Glutamatergic neuron (in vitro differentiated cells): ENCODE measurements around the gene SLC22A17. TPM values are rescaled to one million over a fixed set of nuclear protein-coding genes. Genes with fewer than 3 reads are reported as not detected.
A peak's percentile ranks its signal among the peaks of the same experiment; 100 is the strongest.
"Not testable (repeated sequence)": the region's sequence is repeated elsewhere in the genome, so short reads cannot be mapped to it uniquely, and the experiment has no call there.

Source experiments
- DNase-seq: peaks from one replicate; pipeline ENCODE4 v3.0.0; 2022
- H3K27ac Mint-ChIP-seq: one replicate; pipeline ENCODE4 v1.8.0; 2020; ENCODE audit warnings: mild to moderate bottlenecking, mixed read lengths, inconsistent platforms; ENCODE audit not compliant: unreplicated experiment
- H3K27me3 Mint-ChIP-seq: one replicate; pipeline ENCODE4 v1.8.0; 2020; ENCODE audit warnings: mild to moderate bottlenecking, moderate library complexity, mixed read lengths, inconsistent platforms; ENCODE audit not compliant: unreplicated experiment
- H3K36me3 Mint-ChIP-seq: one replicate; pipeline ENCODE4 v1.8.0; 2020; ENCODE audit warnings: mild to moderate bottlenecking, mixed read lengths, inconsistent platforms; ENCODE audit not compliant: unreplicated experiment
- H3K4me1 Mint-ChIP-seq: one replicate; pipeline ENCODE4 v1.8.0; 2020; ENCODE audit warnings: mild to moderate bottlenecking, low read depth, mixed read lengths, inconsistent platforms; ENCODE audit not compliant: unreplicated experiment
- H3K4me3 Mint-ChIP-seq: one replicate; pipeline ENCODE4 v1.8.0; 2020; ENCODE audit warnings: mild to moderate bottlenecking, mixed read lengths, inconsistent platforms; ENCODE audit not compliant: unreplicated experiment
- H3K9me3 Mint-ChIP-seq: one replicate; pipeline ENCODE4 v1.8.0; 2020; ENCODE audit warnings: mild to moderate bottlenecking, moderate library complexity, mixed read lengths, inconsistent platforms; ENCODE audit not compliant: unreplicated experiment
- CTCF ChIP-seq: fragments of 200-600 bp; sonication (generic); IDR thresholded peaks from one replicate; pipeline ENCODE4 v1.5.0; 2021; ENCODE audit not compliant: partially characterized antibody, unreplicated experiment
- total RNA-seq: library from RNA; stranded (reverse); fragmentation: NEBNext Ultra II Directional; extraction: Animal tissue kit (Norgen Biotek cat#: 25700); gene quantifications from one replicate; pipeline ENCODE4 v1.2.1, GENCODE V29; 2021; ENCODE audit not compliant: unreplicated experiment

The SLC22A17 gene
- total RNA-seq, 1 donor from 2014 or later: 70.6 TPM

GRCh38 chr14:23388996-23389395, 36.3 kb upstream of the SLC22A17 start:
- H3K36me3 Mint-ChIP-seq: peaks cover 9% of the 10 kb centered on the region
- H3K27me3 Mint-ChIP-seq: peaks cover 15% of the 10 kb centered on the region
- TF ChIP-seq CTCF: no peak

GRCh38 chr14:23387916-23388882, 35.5 kb upstream of the SLC22A17 start:
- no peaks in the 10 kb centered on the region for H3K4me1 Mint-ChIP-seq
- peaks cover 15% of the 10 kb centered on the region for H3K27me3 Mint-ChIP-seq
- H3K4me3 Mint-ChIP-seq: no peak overlapping the region
- no peak for TF ChIP-seq CTCF
- no peak overlapping the region for H3K27ac Mint-ChIP-seq
- H3K36me3 Mint-ChIP-seq: peaks cover 9% of the 10 kb centered on the region
- no peak for DNase-seq
- peaks cover 5% of the 10 kb centered on the region for H3K9me3 Mint-ChIP-seq

More at GRCh38 chr14:23388996-23389395, 36.3 kb upstream of the SLC22A17 start:
- H3K4me3 Mint-ChIP-seq: no peak overlapping the region
- no peak for DNase-seq
- H3K4me1 Mint-ChIP-seq: no peaks in the 10 kb centered on the region
- H3K27ac Mint-ChIP-seq: no peak overlapping the region
- H3K9me3 Mint-ChIP-seq: peaks cover 5% of the 10 kb centered on the region

GRCh38 chr14:23386999-23387398, 34.3 kb upstream of the SLC22A17 start:
- no peak overlapping the region for H3K4me3 Mint-ChIP-seq
- peaks cover 5% of the 10 kb centered on the region for H3K9me3 Mint-ChIP-seq
- no peak for TF ChIP-seq CTCF
- peaks cover 15% of the 10 kb centered on the region for H3K27me3 Mint-ChIP-seq
- H3K36me3 Mint-ChIP-seq: peaks cover 9% of the 10 kb centered on the region
- no peak overlapping the region for H3K27ac Mint-ChIP-seq
- peaks cover 4% of the 10 kb centered on the region for H3K4me1 Mint-ChIP-seq
- no peak for DNase-seq

GRCh38 chr14:23386266-23386657, 33.6 kb upstream of the SLC22A17 start:
- H3K27ac Mint-ChIP-seq, H3K9me3 Mint-ChIP-seq: not testable (repeated sequence)

GRCh38 chr14:23385642-23386265, 33.1 kb upstream of the SLC22A17 start:
- H3K27me3 Mint-ChIP-seq: peaks cover 15% of the 10 kb centered on the region
- peaks cover 5% of the 10 kb centered on the region for H3K9me3 Mint-ChIP-seq
- no peak for DNase-seq
- TF ChIP-seq CTCF: no peak
- no peak overlapping the region for H3K4me3 Mint-ChIP-seq
- peaks cover 14% of the 10 kb centered on the region for H3K4me1 Mint-ChIP-seq
- H3K36me3 Mint-ChIP-seq: peaks cover 9% of the 10 kb centered on the region
- peak overlapping the region; percentile 22 for H3K27ac Mint-ChIP-seq

More at GRCh38 chr14:23386266-23386657, 33.6 kb upstream of the SLC22A17 start:
- not testable (repeated sequence) for H3K4me1 Mint-ChIP-seq, DNase-seq, H3K4me3 Mint-ChIP-seq, H3K36me3 Mint-ChIP-seq
- H3K27me3 Mint-ChIP-seq: peaks cover 15% of the 10 kb centered on the region
